EL (cell line): ENCODE measurements around the gene FOS.

Experiments
- DNase-seq: peaks from one replicate; pipeline ENCODE4 v3.0.0-alpha.2; 2016

The FOS gene

GRCh38 chr14:75252254-75252837, 26.3 kb upstream of the FOS start:
- DNase-seq = no peak

GRCh38 chr14:75254381-75254822, 24.2 kb upstream of the FOS start:
- DNase-seq = no peak

- no peak for DNase-seq
These were observed 23.6 kb upstream of the FOS start for GRCh38 chr14:75254901-75255584.

- no peak for DNase-seq
These were observed 20.4 kb upstream of the FOS start for GRCh38 chr14:75258079-75258802.

GRCh38 chr14:75258803-75259509, 19.7 kb upstream of the FOS start:
- peak; percentile 100 for DNase-seq

- peak; percentile 61 for DNase-seq
These were observed 19.1 kb upstream of the FOS start for GRCh38 chr14:75259510-75259855.

- peak; percentile 69 for DNase-seq
These were observed 18.4 kb upstream of the FOS start for GRCh38 chr14:75260025-75260763.

GRCh38 chr14:75261820-75262219, 16.8 kb upstream of the FOS start:
- DNase-seq = no peak

- no peak for DNase-seq
These were observed 16.0 kb upstream of the FOS start for GRCh38 chr14:75262641-75263040.

GRCh38 chr14:75264036-75264435, 14.6 kb upstream of the FOS start:
- no peak for DNase-seq

- peak; percentile 62 for DNase-seq
These were observed 11.4 kb upstream of the FOS start for GRCh38 chr14:75267141-75267721.

- DNase-seq = no peak
These were observed 9.7 kb upstream of the FOS start for GRCh38 chr14:75268633-75269550.

- DNase-seq = no peak
These were observed 7.1 kb upstream of the FOS start for GRCh38 chr14:75271514-75271913.

- DNase-seq = peak; percentile 48
These were observed 5.2 kb upstream of the FOS start for GRCh38 chr14:75273272-75274049.

GRCh38 chr14:75274050-75274898, 4.4 kb upstream of the FOS start:
- no peak for DNase-seq

- no peak for DNase-seq
These were observed 3.6 kb upstream of the FOS start for GRCh38 chr14:75274899-75275569.

- no peak for DNase-seq
These were observed 3.0 kb upstream of the FOS start for GRCh38 chr14:75275598-75275997.

- DNase-seq = peak; percentile 87
These were observed 1.4 kb upstream of the FOS start for GRCh38 chr14:75277008-75277814.
